ENCODE results near the gene LSS. TPM values are rescaled to one million over a fixed set of nuclear protein-coding genes. Genes with fewer than 3 reads are reported as not detected.
"Not testable (repeated sequence)": the region's sequence is repeated elsewhere in the genome, so short reads cannot be mapped to it uniquely, and the experiment has no call there.

Gene LSS
- total and polyA plus RNA-seq, 2 donors from 2014 or later: 15.8 to 24.6 TPM

DNA sequence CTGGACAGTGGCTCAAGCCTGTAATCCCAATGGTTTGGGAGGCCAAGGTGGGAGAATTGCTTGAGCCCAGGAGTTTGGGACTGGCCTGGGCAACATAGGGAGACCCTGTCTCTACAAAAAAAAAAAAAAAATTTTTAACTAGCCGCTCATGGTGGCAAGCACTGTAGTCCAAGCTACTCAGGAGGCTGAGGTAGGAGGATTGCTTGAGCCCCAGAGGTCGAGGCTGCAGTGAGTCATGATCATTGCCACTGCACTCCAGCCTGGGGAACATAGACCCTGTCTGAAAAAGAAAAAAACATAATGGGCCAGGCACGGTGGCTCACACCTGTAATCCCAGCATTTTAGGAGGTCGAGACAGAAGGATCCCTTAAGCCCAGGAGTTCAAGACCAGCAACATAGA is 49.6 kb downstream of the LSS start:
- intact Hi-C loops (cut with DNase I): no loop called here
- TF ChIP-seq, protein P1, sequence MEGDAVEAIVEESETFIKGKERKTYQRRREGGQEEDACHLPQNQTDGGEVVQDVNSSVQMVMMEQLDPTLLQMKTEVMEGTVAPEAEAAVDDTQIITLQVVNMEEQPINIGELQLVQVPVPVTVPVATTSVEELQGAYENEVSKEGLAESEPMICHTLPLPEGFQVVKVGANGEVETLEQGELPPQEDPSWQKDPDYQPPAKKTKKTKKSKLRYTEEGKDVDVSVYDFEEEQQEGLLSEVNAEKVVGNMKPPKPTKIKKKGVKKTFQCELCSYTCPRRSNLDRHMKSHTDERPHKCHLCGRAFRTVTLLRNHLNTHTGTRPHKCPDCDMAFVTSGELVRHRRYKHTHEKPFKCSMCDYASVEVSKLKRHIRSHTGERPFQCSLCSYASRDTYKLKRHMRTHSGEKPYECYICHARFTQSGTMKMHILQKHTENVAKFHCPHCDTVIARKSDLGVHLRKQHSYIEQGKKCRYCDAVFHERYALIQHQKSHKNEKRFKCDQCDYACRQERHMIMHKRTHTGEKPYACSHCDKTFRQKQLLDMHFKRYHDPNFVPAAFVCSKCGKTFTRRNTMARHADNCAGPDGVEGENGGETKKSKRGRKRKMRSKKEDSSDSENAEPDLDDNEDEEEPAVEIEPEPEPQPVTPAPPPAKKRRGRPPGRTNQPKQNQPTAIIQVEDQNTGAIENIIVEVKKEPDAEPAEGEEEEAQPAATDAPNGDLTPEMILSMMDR (IDR thresholded peaks at IDR 0.05; ENCODE audit: borderline replicate concordance, extremely low read depth, insufficient read depth): no peak
- H3K27ac ChIP-seq (ENCODE audit: low read depth in 2 of 2, low read length in 2 of 2): no peak overlapping the region
- H3K9ac ChIP-seq (ENCODE audit: low read length in 3 of 3): no peak overlapping the region
- no peaks in the 10 kb centered on the region for H3K27me3 ChIP-seq (ENCODE audit: control insufficient read depth, insufficient read depth, low read length)
- FAIRE-seq (no peak), DNase-seq (no peak)
- H3K36me3 ChIP-seq (ENCODE audit: control insufficient read depth in 2 of 3, insufficient read depth in 3 of 3, low read length in 3 of 3): no peaks in the 10 kb centered on the region
- no peaks in the 10 kb centered on the region for H3K9me3 ChIP-seq (ENCODE audit: control insufficient read depth in 2 of 3, insufficient read depth in 1 of 3, low read length in 3 of 3)
- H3K4me3 ChIP-seq (ENCODE audit: low read length in 3 of 3): no peak overlapping the region
- H3K4me1 ChIP-seq (ENCODE audit: control insufficient read depth in 2 of 3, insufficient read depth in 2 of 3, low read depth in 1 of 3, low read length in 3 of 3): no peaks in the 10 kb centered on the region

GRCh38 chr21:46176443-46177129 is 52.0 kb downstream of the LSS start:
- intact Hi-C loops (cut with DNase I); H3K9ac ChIP-seq (ENCODE audit: low read length in 3 of 3); H3K4me3 ChIP-seq (ENCODE audit: low read length in 3 of 3): not testable (repeated sequence)

GRCh38 chr21:46173573-46173972 is 55.0 kb downstream of the LSS start:
- H3K36me3 ChIP-seq (ENCODE audit: control insufficient read depth in 2 of 3, insufficient read depth in 3 of 3, low read length in 3 of 3): no peaks in the 10 kb centered on the region
- FAIRE-seq (no peak), DNase-seq (peak in 1 of 5 donors; percentile 39)
- H3K4me1 ChIP-seq (ENCODE audit: control insufficient read depth in 2 of 3, insufficient read depth in 2 of 3, low read depth in 1 of 3, low read length in 3 of 3): no peaks in the 10 kb centered on the region
- no peaks in the 10 kb centered on the region for H3K9me3 ChIP-seq (ENCODE audit: control insufficient read depth in 2 of 3, insufficient read depth in 1 of 3, low read length in 3 of 3)
- H3K27me3 ChIP-seq (ENCODE audit: control insufficient read depth, insufficient read depth, low read length): no peaks in the 10 kb centered on the region
- intact Hi-C loops (cut with DNase I): no loop called here
- H3K4me3 ChIP-seq (ENCODE audit: low read length in 3 of 3): no peak overlapping the region
- TF ChIP-seq, protein P1 (IDR thresholded peaks at IDR 0.05; ENCODE audit: borderline replicate concordance, extremely low read depth, insufficient read depth): no peak
- no peak overlapping the region for H3K9ac ChIP-seq (ENCODE audit: low read length in 3 of 3)
- no peak overlapping the region for H3K27ac ChIP-seq (ENCODE audit: low read depth in 2 of 2, low read length in 2 of 2)

More at GRCh38 chr21:46176443-46177129, 52.0 kb downstream of the LSS start:
- not testable (repeated sequence) for H3K36me3 ChIP-seq (ENCODE audit: control insufficient read depth in 2 of 3, insufficient read depth in 3 of 3, low read length in 3 of 3); H3K4me1 ChIP-seq (ENCODE audit: control insufficient read depth in 2 of 3, insufficient read depth in 2 of 3, low read depth in 1 of 3, low read length in 3 of 3); DNase-seq; H3K9me3 ChIP-seq (ENCODE audit: control insufficient read depth in 2 of 3, insufficient read depth in 1 of 3, low read length in 3 of 3); H3K27ac ChIP-seq (ENCODE audit: low read depth in 2 of 2, low read length in 2 of 2); H3K27me3 ChIP-seq (ENCODE audit: control insufficient read depth, insufficient read depth, low read length); FAIRE-seq

DNA sequence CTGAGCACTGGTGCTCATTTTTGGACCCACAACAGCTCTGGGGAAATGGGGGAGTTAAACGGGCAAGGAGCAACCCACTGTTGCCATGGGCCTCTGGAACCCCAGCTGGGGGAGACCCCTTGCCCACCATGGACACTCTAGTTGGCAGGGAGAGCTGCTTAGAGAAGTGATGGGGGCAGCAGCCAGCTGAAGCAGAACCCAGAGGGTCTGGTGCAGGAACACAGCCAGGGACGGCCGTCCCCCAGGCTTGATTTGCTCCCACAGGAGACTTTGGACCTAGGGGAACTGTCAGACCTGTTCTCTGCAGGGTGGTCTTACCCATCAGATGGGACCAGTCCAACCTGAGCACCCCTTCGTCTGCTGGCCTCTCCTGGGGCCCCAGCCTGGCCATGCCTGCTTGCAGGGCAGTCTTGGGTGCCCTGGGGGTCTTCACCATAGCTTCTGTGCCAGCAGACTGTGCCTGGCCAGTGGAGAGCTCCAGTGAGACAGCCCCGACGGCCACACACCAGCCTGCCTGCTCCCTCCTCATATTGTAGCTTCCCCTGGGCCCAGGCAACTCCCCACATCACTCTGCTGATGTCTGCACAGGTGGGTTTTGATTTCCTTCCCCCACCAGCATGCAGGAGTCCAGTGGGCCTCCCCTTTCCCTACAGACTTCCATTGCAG is 55.6 kb downstream of the LSS start:
- H3K9me3 ChIP-seq (ENCODE audit: control insufficient read depth in 2 of 3, insufficient read depth in 1 of 3, low read length in 3 of 3): no peaks in the 10 kb centered on the region
- intact Hi-C loops (cut with DNase I): no loop called here
- FAIRE-seq (no peak), DNase-seq (peak in 1 of 5 donors; percentile 59)
- no peak overlapping the region for H3K27ac ChIP-seq (ENCODE audit: low read depth in 2 of 2, low read length in 2 of 2)
- TF ChIP-seq, protein P1 (IDR thresholded peaks at IDR 0.05; ENCODE audit: borderline replicate concordance, extremely low read depth, insufficient read depth): no peak
- no peaks in the 10 kb centered on the region for H3K4me1 ChIP-seq (ENCODE audit: control insufficient read depth in 2 of 3, insufficient read depth in 2 of 3, low read depth in 1 of 3, low read length in 3 of 3)
- no peaks in the 10 kb centered on the region for H3K36me3 ChIP-seq (ENCODE audit: control insufficient read depth in 2 of 3, insufficient read depth in 3 of 3, low read length in 3 of 3)
- no peak overlapping the region for H3K9ac ChIP-seq (ENCODE audit: low read length in 3 of 3)
- H3K27me3 ChIP-seq (ENCODE audit: control insufficient read depth, insufficient read depth, low read length): no peaks in the 10 kb centered on the region
- H3K4me3 ChIP-seq (ENCODE audit: low read length in 3 of 3): no peak overlapping the region

Data from kidney (tissue), 14 donors.